ENCODE data around the gene TPR. TPM values are rescaled to one million over a fixed set of nuclear protein-coding genes. Genes with fewer than 3 reads are reported as not detected.

TPR gene
- total RNA-seq, 1 donor from 2014 or later, result 111 TPM

- TF ChIP-seq CTCF (conservative IDR thresholded peaks at IDR 0.05), result no peak
- Mint-ChIP-seq H3K27me3 (no peaks in the 10 kb centered on the region), H3K4me3 (no peak overlapping the region), H3K9me3 (no peaks in the 10 kb centered on the region), H3K27ac (no peak overlapping the region), H3K4me1 (ENCODE audit: unreplicated experiment) (peaks cover 4% of the 10 kb centered on the region), H3K36me3 (no peaks in the 10 kb centered on the region)
- no peak for DNase-seq (ENCODE audit: extremely low spot score, unreplicated experiment)
Observed at GRCh38 chr1:186292875-186293274, 82.2 kb downstream of the TPR start.

GRCh38 chr1:186291271-186291670, 83.8 kb downstream of the TPR start:
- Mint-ChIP-seq H3K27me3 (no peaks in the 10 kb centered on the region), H3K4me1 (ENCODE audit: unreplicated experiment) (peaks cover 10% of the 10 kb centered on the region), H3K9me3 (no peaks in the 10 kb centered on the region), H3K4me3 (no peak overlapping the region), H3K27ac (no peak overlapping the region), H3K36me3 (no peaks in the 10 kb centered on the region)
- no peak for DNase-seq (ENCODE audit: extremely low spot score, unreplicated experiment)
- no peak for TF ChIP-seq CTCF (conservative IDR thresholded peaks at IDR 0.05)

DNA sequence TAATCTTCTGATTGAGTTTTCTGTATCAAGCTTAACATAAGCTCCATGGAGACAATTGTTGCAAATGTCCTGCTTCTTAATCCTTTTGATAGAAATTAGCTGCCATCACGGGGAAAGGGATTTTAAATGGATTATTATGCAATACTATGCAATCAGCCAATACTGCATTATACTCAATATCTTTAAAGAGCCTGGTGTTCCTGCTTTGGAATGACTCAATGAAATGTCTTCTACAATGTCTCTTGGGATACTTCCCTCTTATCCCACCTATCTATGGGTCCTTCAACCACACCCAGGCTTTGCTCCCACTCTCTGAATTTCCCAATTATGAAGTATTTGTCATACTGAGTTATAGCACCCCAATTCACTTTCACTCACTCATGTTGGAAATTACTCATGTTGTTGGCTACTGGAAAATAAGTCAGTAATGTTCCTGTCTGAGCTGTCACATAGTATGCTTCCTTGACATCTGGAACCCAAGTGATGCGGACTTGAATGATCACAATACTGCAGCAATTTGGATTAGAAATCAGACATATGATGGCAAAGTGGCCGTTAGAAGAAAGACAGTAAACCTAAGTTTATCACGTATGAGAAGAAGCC, 85.0 kb downstream of the TPR start:
- Mint-ChIP-seq H3K27me3 (no peaks in the 10 kb centered on the region), H3K9me3 (no peaks in the 10 kb centered on the region), H3K4me3 (no peak overlapping the region), H3K4me1 (ENCODE audit: unreplicated experiment) (peaks cover 11% of the 10 kb centered on the region), H3K36me3 (no peaks in the 10 kb centered on the region), H3K27ac (no peak overlapping the region)
- DNase-seq (ENCODE audit: extremely low spot score, unreplicated experiment), result no peak
- no peak for TF ChIP-seq CTCF (conservative IDR thresholded peaks at IDR 0.05)

DNA sequence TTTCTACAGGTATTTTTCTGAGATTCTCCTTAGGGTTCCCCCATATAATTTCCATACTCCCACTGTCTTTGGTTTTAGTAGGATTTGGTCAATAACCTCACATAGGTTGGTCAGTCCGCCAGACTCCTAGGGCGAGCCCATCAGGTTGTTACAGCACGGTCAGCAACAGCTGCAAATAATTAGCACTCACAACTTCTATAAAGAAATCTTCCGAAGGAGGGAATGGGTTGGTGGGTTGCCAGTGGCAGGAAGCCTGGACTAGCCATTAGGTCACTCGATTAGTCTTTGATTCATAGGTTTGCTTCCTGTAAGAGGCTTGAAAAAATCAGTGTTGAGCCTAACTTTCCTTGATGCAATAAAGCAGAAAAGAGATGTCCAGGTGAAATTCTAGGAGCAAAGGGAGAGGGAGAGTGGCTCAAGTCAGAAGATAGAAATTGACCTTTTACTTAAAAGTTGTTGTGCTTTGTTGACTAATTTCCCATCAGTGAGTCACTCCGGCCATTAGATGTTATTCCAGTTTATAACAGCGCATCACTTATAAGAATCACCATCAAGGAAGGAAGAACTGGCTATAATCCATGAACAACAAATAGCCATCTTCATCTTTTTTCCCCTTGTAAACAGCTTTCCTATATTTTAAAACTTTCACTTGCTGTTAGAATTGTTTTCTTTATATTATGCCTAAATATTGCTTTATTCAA, 88.3 kb downstream of the TPR start:
- Mint-ChIP-seq H3K4me1 (ENCODE audit: unreplicated experiment) (peaks cover 10% of the 10 kb centered on the region), H3K4me3 (no peak overlapping the region), H3K27ac (no peak overlapping the region), H3K9me3 (no peaks in the 10 kb centered on the region), H3K27me3 (no peaks in the 10 kb centered on the region), H3K36me3 (no peaks in the 10 kb centered on the region)
- no peak for TF ChIP-seq CTCF (conservative IDR thresholded peaks at IDR 0.05)
- no peak for DNase-seq (ENCODE audit: extremely low spot score, unreplicated experiment)

- no peak for TF ChIP-seq CTCF (conservative IDR thresholded peaks at IDR 0.05)
- no peaks in the 10 kb centered on the region for H3K36me3 Mint-ChIP-seq
- no peaks in the 10 kb centered on the region for H3K9me3 Mint-ChIP-seq
- no peak for DNase-seq (ENCODE audit: extremely low spot score, unreplicated experiment)
- H3K4me3 Mint-ChIP-seq, result no peak overlapping the region
- H3K27ac Mint-ChIP-seq, result no peak overlapping the region
- H3K27me3 Mint-ChIP-seq, result no peaks in the 10 kb centered on the region
- H3K4me1 Mint-ChIP-seq (ENCODE audit: unreplicated experiment), result peaks cover 19% of the 10 kb centered on the region
Observed at GRCh38 chr1:186283374-186283773, 91.7 kb downstream of the TPR start.

Measured in type B pancreatic cell (in vitro differentiated cells).